Neural cell (in vitro differentiated cells): ENCODE results near the gene SLC51A.

Source experiments
- EP300 ChIP-seq: fragments of 450-650 bp; conservative IDR thresholded peaks from 2 replicates; pipeline ENCODE4 v1.6.1; 2014; ENCODE audit warnings: antibody characterized with exemption, mild to moderate bottlenecking, moderate library complexity; ENCODE audit not compliant: poor library complexity, severe bottlenecking
- EZH2 ChIP-seq: fragments of 200-600, 300-800 bp; shearing (Covaris generic), sonication (generic); IDR thresholded peaks from 2 replicates; pipeline ENCODE4 v1.6.1; 2014; ENCODE audit warnings: antibody characterized with exemption, low read length, borderline replicate concordance, mild to moderate bottlenecking; ENCODE audit not compliant: insufficient read depth, poor library complexity, severe bottlenecking
- TAF1 ChIP-seq: IDR thresholded peaks from 2 replicates; pipeline ENCODE4 v1.6.1; 2012; ENCODE audit warnings: low read depth
- TF ChIP-seq, protein P1 (sequence below): fragments of 450-650 bp; IDR thresholded peaks from 2 replicates; pipeline ENCODE4 v1.5.1; 2014; ENCODE audit warnings: antibody characterized with exemption, mild to moderate bottlenecking, moderate library complexity; ENCODE audit not compliant: poor library complexity, severe bottlenecking

DNA sequence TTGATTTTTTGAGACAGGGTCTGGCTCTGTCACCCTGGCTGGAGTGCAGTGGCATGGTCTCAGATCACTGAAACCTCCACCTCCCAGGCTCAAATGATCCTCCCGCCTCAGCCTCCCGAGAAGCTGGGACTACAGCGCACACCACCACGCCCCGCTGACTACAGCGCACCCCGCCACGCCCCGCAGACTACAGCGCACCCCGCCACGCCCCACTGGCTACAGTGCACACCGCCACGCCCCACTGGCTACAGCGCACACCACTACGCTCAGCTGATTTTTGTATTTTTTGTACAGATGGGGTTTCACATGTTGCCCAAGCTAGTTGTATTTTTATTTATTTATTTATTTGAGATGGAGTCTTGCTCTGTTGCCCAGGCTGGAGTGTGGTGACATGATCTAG is 35.6 kb downstream of the SLC51A start:
- TF ChIP-seq, protein P1, sequence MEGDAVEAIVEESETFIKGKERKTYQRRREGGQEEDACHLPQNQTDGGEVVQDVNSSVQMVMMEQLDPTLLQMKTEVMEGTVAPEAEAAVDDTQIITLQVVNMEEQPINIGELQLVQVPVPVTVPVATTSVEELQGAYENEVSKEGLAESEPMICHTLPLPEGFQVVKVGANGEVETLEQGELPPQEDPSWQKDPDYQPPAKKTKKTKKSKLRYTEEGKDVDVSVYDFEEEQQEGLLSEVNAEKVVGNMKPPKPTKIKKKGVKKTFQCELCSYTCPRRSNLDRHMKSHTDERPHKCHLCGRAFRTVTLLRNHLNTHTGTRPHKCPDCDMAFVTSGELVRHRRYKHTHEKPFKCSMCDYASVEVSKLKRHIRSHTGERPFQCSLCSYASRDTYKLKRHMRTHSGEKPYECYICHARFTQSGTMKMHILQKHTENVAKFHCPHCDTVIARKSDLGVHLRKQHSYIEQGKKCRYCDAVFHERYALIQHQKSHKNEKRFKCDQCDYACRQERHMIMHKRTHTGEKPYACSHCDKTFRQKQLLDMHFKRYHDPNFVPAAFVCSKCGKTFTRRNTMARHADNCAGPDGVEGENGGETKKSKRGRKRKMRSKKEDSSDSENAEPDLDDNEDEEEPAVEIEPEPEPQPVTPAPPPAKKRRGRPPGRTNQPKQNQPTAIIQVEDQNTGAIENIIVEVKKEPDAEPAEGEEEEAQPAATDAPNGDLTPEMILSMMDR = no peak
- TF ChIP-seq EZH2 (no peak), TAF1 (no peak), EP300 (no peak)
